SK-N-SH treated with all-trans-retinoic acid at 6 μM for 48 hours (cell line): Measurements from ENCODE around the gene FCN2.

Experiments
- ARNTL ChIP-seq: fragments of 450-650 bp; formaldehyde crosslinking; IDR thresholded peaks from 2 replicates; pipeline ENCODE4 v1.5.0; 2020; ENCODE audit warnings: low read depth, mild to moderate bottlenecking, moderate library complexity, borderline replicate concordance
- CREB5 ChIP-seq: fragments of 250-450 bp; sonication (Bioruptor Pico); IDR thresholded peaks from 2 replicates; pipeline ENCODE4 v1.5.1; 2020; ENCODE audit warnings: low read depth, mild to moderate bottlenecking, moderate library complexity
- ESRRG ChIP-seq: fragments of 250-450 bp; sonication (Bioruptor Pico); IDR thresholded peaks from 2 replicates; pipeline ENCODE4 v1.6.1; 2021; ENCODE audit warnings: mild to moderate bottlenecking
- ISL1 ChIP-seq: fragments of 250-450 bp; sonication (Bioruptor Pico); IDR thresholded peaks from 2 replicates; pipeline ENCODE4 v2.1.2; 2022; ENCODE audit warnings: mild to moderate bottlenecking, moderate library complexity
- OSR1 ChIP-seq: fragments of 250-450 bp; sonication (Bioruptor Pico); IDR thresholded peaks from 2 replicates; pipeline ENCODE4 v1.8.0; 2022; ENCODE audit warnings: moderate library complexity, mild to moderate bottlenecking, inconsistent platforms
- PATZ1 ChIP-seq: fragments of 250-450 bp; sonication (Bioruptor Pico); IDR thresholded peaks from 2 replicates; pipeline ENCODE4 v1.8.0; 2020; ENCODE audit warnings: mild to moderate bottlenecking, moderate library complexity, borderline replicate concordance
- ZC3H10 ChIP-seq: fragments of 250-450 bp; sonication (Bioruptor Pico); IDR thresholded peaks from 2 replicates; pipeline ENCODE4 v1.5.1; 2021; ENCODE audit warnings: mild to moderate bottlenecking, moderate library complexity
- ZFP3 ChIP-seq: fragments of 250-450 bp; sonication (Bioruptor Pico); IDR thresholded peaks from 2 replicates; pipeline ENCODE4 v1.5.0; 2020; ENCODE audit warnings: mild to moderate bottlenecking, moderate library complexity

- no peak for TF ChIP-seq ZC3H10 (CRISPR knock-in tag)
- TF ChIP-seq ARNTL (CRISPR knock-in tag), result no peak
- TF ChIP-seq ISL1 (CRISPR knock-in tag), result no peak
- TF ChIP-seq OSR1 (CRISPR knock-in tag), result no peak
- TF ChIP-seq ESRRG (CRISPR knock-in tag), result no peak
- TF ChIP-seq ZFP3 (CRISPR knock-in tag), result no peak
- TF ChIP-seq PATZ1 (CRISPR knock-in tag), result no peak
- no peak for TF ChIP-seq CREB5 (CRISPR knock-in tag)
Measured at GRCh38 chr9:134846187-134846586, 34.4 kb upstream of the FCN2 start.
